Mesenteric fat pad (tissue), 1 donor: ENCODE measurements around the gene POFUT2. TPM values are rescaled to one million over a fixed set of nuclear protein-coding genes. Genes with fewer than 3 reads are reported as not detected.

ENCODE experiments used
- DNase-seq: peaks from one replicate; pipeline ENCODE4 v3.0.0-alpha.2; 2020; ENCODE audit warnings: low spot score
- total RNA-seq: library from RNA; stranded (reverse); fragmentation: NEBNext Ultra II Directional; extraction: Animal tissue kit (Norgen Biotek cat#: 25700); gene quantifications from one replicate; pipeline ENCODE4 v1.2.1, GENCODE V29; 2021
- donor health status: DM: yes; HTN: yes; CAD: no.

The POFUT2 gene
- total RNA-seq, 1 donor from 2014 or later, result 29.6 TPM

- no peak for DNase-seq
Measured at GRCh38 chr21:45226540-45227326, 61.0 kb downstream of the POFUT2 start.

- no peak for DNase-seq
Measured at GRCh38 chr21:45225741-45226327, 61.9 kb downstream of the POFUT2 start.

GRCh38 chr21:45225041-45225740 lies 62.5 kb downstream of the POFUT2 start:
- DNase-seq, result no peak

- no peak for DNase-seq
Measured at GRCh38 chr21:45224189-45224938, 63.3 kb downstream of the POFUT2 start.

- no peak for DNase-seq
Measured at GRCh38 chr21:45223236-45224185, 64.2 kb downstream of the POFUT2 start.

GRCh38 chr21:45222001-45222400 lies 65.7 kb downstream of the POFUT2 start:
- no peak for DNase-seq

- DNase-seq, result no peak
Measured at GRCh38 chr21:45220714-45221490, 66.8 kb downstream of the POFUT2 start.

GRCh38 chr21:45220071-45220481 lies 67.6 kb downstream of the POFUT2 start:
- DNase-seq, result no peak

GRCh38 chr21:45219517-45219916 lies 68.2 kb downstream of the POFUT2 start:
- DNase-seq, result no peak

GRCh38 chr21:45217010-45217409 lies 70.7 kb downstream of the POFUT2 start:
- DNase-seq, result no peak

GRCh38 chr21:45215213-45215612 lies 72.5 kb downstream of the POFUT2 start:
- no peak for DNase-seq

Other genes with a start within 250 kb of the POFUT2 start
- 39.6 TPM for gene ADARB1, start 213.3 kb downstream of the POFUT2 start, total RNA-seq
- gene COL18A1, start 117.3 kb upstream of the POFUT2 start, total RNA-seq, result 79.8 TPM